Smooth muscle cell (in vitro differentiated cells): ENCODE results near the gene LRTM2. TPM values are rescaled to one million over a fixed set of nuclear protein-coding genes. Genes with fewer than 3 reads are reported as not detected.

Source experiments
- DNase-seq: peaks from one replicate; lab custom pipeline; 2025; ENCODE audit not compliant: unreplicated experiment; lab: John Stamatoyannopoulos, UW
- H2AFZ ChIP-seq: fragments of 200-600 bp; sonication (generic); 2 replicates; pipeline ENCODE4 v1.6.0; 2016; ENCODE audit warnings: antibody characterized with exemption, low read depth, mild to moderate bottlenecking
- H3F3A ChIP-seq: fragments of 200-600 bp; sonication (generic); 2 replicates; pipeline ENCODE4 v1.6.0; 2017; ENCODE audit warnings: antibody characterized with exemption, low read depth
- H3K27ac ChIP-seq: fragments of 200-600 bp; sonication (generic); 2 replicates; pipeline ENCODE4 v1.5.1; 2016; ENCODE audit warnings: low read depth, mild to moderate bottlenecking
- H3K27me3 ChIP-seq: fragments of 200-600 bp; sonication (generic); 2 replicates; pipeline ENCODE4 v1.6.1; 2016; ENCODE audit warnings: low read depth, mild to moderate bottlenecking
- H3K36me3 ChIP-seq: fragments of 200-600 bp; sonication (generic); 2 replicates; pipeline ENCODE4 v1.5.1; 2016; ENCODE audit warnings: low read depth
- H3K4me1 ChIP-seq: fragments of 200-600 bp; sonication (generic); 2 replicates; pipeline ENCODE4 v1.5.1; 2016; ENCODE audit warnings: low read depth
- H3K4me2 ChIP-seq: fragments of 200-600 bp; sonication (generic); 2 replicates; pipeline ENCODE4 v1.6.0; 2016; ENCODE audit warnings: mild to moderate bottlenecking
- H3K4me3 ChIP-seq: fragments of 200-600 bp; sonication (generic); 2 replicates; pipeline ENCODE4 v1.5.1; 2016; ENCODE audit warnings: mild to moderate bottlenecking
- H3K79me2 ChIP-seq: fragments of 200-600 bp; sonication (generic); 2 replicates; pipeline ENCODE4 v1.6.0; 2016; ENCODE audit warnings: low read depth, mild to moderate bottlenecking
- H3K9ac ChIP-seq: fragments of 200-600 bp; sonication (generic); 2 replicates; pipeline ENCODE4 v1.6.0; 2016; ENCODE audit warnings: low read depth
- H3K9me3 ChIP-seq: fragments of 200-600 bp; sonication (generic); replicated peaks from 2 replicates; pipeline ENCODE4 v1.5.1; 2016; ENCODE audit warnings: low read depth
- H4K20me1 ChIP-seq: fragments of 200-600 bp; sonication (generic); 2 replicates; pipeline ENCODE4 v1.6.0; 2016; ENCODE audit warnings: low read depth
- CTCF ChIP-seq: fragments of 200-600 bp; sonication (generic); IDR thresholded peaks from 2 replicates; pipeline ENCODE4 v1.5.1; 2017; ENCODE audit warnings: borderline replicate concordance, mild to moderate bottlenecking, antibody characterized with exemption; ENCODE audit not compliant: insufficient read depth, poor library complexity, severe bottlenecking
- WGBS: methylation state at CpG from one replicate; pipeline ENCODE4 v1.1.7; 2016; ENCODE audit warnings: low lambda C conversion rate; 5-methylcytosine and 5-hydroxymethylcytosine counted together
- polyA plus RNA-seq: library from polyadenylated mRNA; unstranded; fragments of >200 nt; fragmentation: Nextera tagmentation; extraction: Ambion mirVana; gene quantifications from 2 replicates; pipeline ENCODE4 v1.2.1, GENCODE V29; 2016
- total RNA-seq: library from RNA; depleted of rRNA; stranded (reverse); fragments of >200 nt; gene quantifications from 2 replicates; pipeline ENCODE4 v1.2.3, GENCODE V29; 2014

Gene LRTM2
- total and polyA plus RNA-seq, 2 experiments from 2014 or later, result not detected

- no peaks in the 10 kb centered on the region for H4K20me1 ChIP-seq
- WGBS, result 67% methylated on average over 6 of the region's 6 CpGs
- no peaks in the 10 kb centered on the region for H3F3A ChIP-seq
- no peak overlapping the region for H2AFZ ChIP-seq
- no peak overlapping the region for H3K4me3 ChIP-seq
- no peak overlapping the region for H3K4me2 ChIP-seq
- no peaks in the 10 kb centered on the region for H3K79me2 ChIP-seq
- H3K4me1 ChIP-seq, result peaks cover 13% of the 10 kb centered on the region
- no peak for TF ChIP-seq CTCF
- H3K9ac ChIP-seq, result no peak overlapping the region
- H3K27me3 ChIP-seq, result peaks cover 48% of the 10 kb centered on the region
- no peaks in the 10 kb centered on the region for H3K9me3 ChIP-seq
- H3K27ac ChIP-seq, result no peak overlapping the region
- H3K36me3 ChIP-seq, result no peaks in the 10 kb centered on the region
- no peak for DNase-seq
Observed at GRCh38 chr12:1819571-1819970, 794 bp upstream of the LRTM2 start.

GRCh38 chr12:1820896-1821291 lies 529 bp downstream of the LRTM2 start:
- no peaks in the 10 kb centered on the region for H3K9me3 ChIP-seq
- H3K79me2 ChIP-seq, result no peaks in the 10 kb centered on the region
- H2AFZ ChIP-seq, result no peak overlapping the region
- H4K20me1 ChIP-seq, result no peaks in the 10 kb centered on the region
- H3K9ac ChIP-seq, result no peak overlapping the region
- H3F3A ChIP-seq, result no peaks in the 10 kb centered on the region
- no peak overlapping the region for H3K4me2 ChIP-seq
- no peak for DNase-seq
- H3K27ac ChIP-seq, result no peak overlapping the region
- no peak for TF ChIP-seq CTCF
- H3K27me3 ChIP-seq, result peaks cover 48% of the 10 kb centered on the region
- peaks cover 13% of the 10 kb centered on the region for H3K4me1 ChIP-seq
- 88% methylated on average over 11 of the region's 11 CpGs for WGBS
- no peaks in the 10 kb centered on the region for H3K36me3 ChIP-seq
- H3K4me3 ChIP-seq, result no peak overlapping the region

GRCh38 chr12:1821805-1822204 lies 1.4 kb downstream of the LRTM2 start:
- no peaks in the 10 kb centered on the region for H3K36me3 ChIP-seq
- WGBS, result 34% methylated on average over 12 of the region's 12 CpGs
- no peaks in the 10 kb centered on the region for H3F3A ChIP-seq
- TF ChIP-seq CTCF, result no peak
- H3K9ac ChIP-seq, result no peak overlapping the region
- H4K20me1 ChIP-seq, result no peaks in the 10 kb centered on the region
- DNase-seq, result no peak
- no peak overlapping the region for H3K27ac ChIP-seq
- no peak overlapping the region for H3K4me2 ChIP-seq
- no peaks in the 10 kb centered on the region for H3K9me3 ChIP-seq
- peaks cover 48% of the 10 kb centered on the region for H3K27me3 ChIP-seq
- no peak overlapping the region for H3K4me3 ChIP-seq
- H2AFZ ChIP-seq, result no peak overlapping the region
- peaks cover 13% of the 10 kb centered on the region for H3K4me1 ChIP-seq
- no peaks in the 10 kb centered on the region for H3K79me2 ChIP-seq

GRCh38 chr12:1822699-1823098 lies 2.3 kb downstream of the LRTM2 start:
- TF ChIP-seq CTCF, result no peak

More at GRCh38 chr12:1822699-1823098, 2.3 kb downstream of the LRTM2 start:
- Histone ChIP-seq H3K36me3 (no peaks in the 10 kb centered on the region), H3K4me3 (no peak overlapping the region), H4K20me1 (no peaks in the 10 kb centered on the region), H3K79me2 (no peaks in the 10 kb centered on the region), H3K27ac (no peak overlapping the region), H3K4me1 (peaks cover 13% of the 10 kb centered on the region), H3K27me3 (peaks cover 48% of the 10 kb centered on the region), H3F3A (no peaks in the 10 kb centered on the region), H2AFZ (no peak overlapping the region), H3K9me3 (no peaks in the 10 kb centered on the region), H3K4me2 (no peak overlapping the region), H3K9ac (no peak overlapping the region)
- no peak for DNase-seq
- WGBS, result 82% methylated on average over 11 of the region's 11 CpGs
